ENCODE results near the gene TACC2.

DNA sequence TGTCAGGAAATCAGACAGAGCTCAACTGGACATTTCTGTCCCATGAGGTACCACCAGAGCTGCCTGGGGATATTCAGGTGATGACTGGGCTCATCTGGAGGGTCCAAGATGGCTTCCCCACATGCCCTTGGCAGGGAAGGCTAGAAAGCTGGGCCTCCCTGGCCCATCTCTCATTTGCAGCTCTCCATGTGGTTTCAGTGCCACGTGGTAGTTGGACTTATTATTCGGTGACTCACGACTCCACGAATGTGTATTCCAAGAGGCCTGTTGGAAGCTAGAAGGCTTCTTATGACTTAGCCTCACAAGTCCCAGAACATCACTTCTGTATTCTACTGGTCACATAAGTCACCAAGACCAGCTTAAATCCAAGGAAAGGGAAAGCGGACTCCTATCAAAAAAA lies 36.7 kb upstream of the TACC2 start:
- TF ChIP-seq, protein P1, sequence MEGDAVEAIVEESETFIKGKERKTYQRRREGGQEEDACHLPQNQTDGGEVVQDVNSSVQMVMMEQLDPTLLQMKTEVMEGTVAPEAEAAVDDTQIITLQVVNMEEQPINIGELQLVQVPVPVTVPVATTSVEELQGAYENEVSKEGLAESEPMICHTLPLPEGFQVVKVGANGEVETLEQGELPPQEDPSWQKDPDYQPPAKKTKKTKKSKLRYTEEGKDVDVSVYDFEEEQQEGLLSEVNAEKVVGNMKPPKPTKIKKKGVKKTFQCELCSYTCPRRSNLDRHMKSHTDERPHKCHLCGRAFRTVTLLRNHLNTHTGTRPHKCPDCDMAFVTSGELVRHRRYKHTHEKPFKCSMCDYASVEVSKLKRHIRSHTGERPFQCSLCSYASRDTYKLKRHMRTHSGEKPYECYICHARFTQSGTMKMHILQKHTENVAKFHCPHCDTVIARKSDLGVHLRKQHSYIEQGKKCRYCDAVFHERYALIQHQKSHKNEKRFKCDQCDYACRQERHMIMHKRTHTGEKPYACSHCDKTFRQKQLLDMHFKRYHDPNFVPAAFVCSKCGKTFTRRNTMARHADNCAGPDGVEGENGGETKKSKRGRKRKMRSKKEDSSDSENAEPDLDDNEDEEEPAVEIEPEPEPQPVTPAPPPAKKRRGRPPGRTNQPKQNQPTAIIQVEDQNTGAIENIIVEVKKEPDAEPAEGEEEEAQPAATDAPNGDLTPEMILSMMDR (conservative IDR thresholded peaks at IDR 0.05; ENCODE audit: low read length): no peak
- TF ChIP-seq EZH2phosphoT487 (IDR thresholded peaks at IDR 0.05; ENCODE audit: borderline replicate concordance, low read depth, low read length): no peak

Measured in OCI-LY7 (cell line).